ENCODE data around the gene LDLRAD2.

DNA sequence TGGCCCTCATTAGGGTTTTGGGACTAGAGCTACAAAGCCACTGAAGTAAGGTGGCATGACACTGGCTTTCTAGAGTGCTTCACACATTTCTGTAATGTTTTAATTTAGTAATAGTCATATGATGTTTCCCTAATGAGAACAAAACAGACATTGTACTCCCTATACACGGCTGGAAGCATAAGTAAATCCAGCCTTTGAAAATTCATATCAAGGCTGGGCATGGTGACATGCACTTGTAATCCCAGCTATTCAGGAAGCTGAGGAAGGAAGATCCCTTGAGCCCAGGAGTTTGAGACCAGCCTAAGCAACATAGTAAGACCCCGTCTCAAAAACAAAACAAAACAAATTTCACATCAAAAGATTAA is 36.5 kb upstream of the LDLRAD2 start:
- TF ChIP-seq, protein P1, sequence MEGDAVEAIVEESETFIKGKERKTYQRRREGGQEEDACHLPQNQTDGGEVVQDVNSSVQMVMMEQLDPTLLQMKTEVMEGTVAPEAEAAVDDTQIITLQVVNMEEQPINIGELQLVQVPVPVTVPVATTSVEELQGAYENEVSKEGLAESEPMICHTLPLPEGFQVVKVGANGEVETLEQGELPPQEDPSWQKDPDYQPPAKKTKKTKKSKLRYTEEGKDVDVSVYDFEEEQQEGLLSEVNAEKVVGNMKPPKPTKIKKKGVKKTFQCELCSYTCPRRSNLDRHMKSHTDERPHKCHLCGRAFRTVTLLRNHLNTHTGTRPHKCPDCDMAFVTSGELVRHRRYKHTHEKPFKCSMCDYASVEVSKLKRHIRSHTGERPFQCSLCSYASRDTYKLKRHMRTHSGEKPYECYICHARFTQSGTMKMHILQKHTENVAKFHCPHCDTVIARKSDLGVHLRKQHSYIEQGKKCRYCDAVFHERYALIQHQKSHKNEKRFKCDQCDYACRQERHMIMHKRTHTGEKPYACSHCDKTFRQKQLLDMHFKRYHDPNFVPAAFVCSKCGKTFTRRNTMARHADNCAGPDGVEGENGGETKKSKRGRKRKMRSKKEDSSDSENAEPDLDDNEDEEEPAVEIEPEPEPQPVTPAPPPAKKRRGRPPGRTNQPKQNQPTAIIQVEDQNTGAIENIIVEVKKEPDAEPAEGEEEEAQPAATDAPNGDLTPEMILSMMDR (conservative IDR thresholded peaks at IDR 0.05; ENCODE audit: low read depth, low read length) = no peak
- TF ChIP-seq EZH2 (IDR thresholded peaks at IDR 0.05; ENCODE audit: borderline replicate concordance, low read depth, low read length, poor library complexity, severe bottlenecking) = no peak
